HFF-Myc (cell line): Measurements from ENCODE around the gene STK32A.

Experiments used
- DNase-seq: peaks from one replicate; pipeline ENCODE4 v3.0.0-alpha.2; 2011; ENCODE audit warnings: low read depth; ENCODE audit errors: extremely low read depth
- H3K4me3 ChIP-seq: replicated peaks from 2 replicates; pipeline ENCODE4 v1.5.1; 2011; ENCODE audit warnings: low read depth, mild to moderate bottlenecking, control low read depth, low read length
- TF ChIP-seq, protein P1 (sequence below): IDR thresholded peaks from 2 replicates; pipeline ENCODE4 v1.5.1; 2012; ENCODE audit warnings: mild to moderate bottlenecking, low read depth, low read length, control low read depth; ENCODE audit errors: missing control alignments

The STK32A gene

DNA sequence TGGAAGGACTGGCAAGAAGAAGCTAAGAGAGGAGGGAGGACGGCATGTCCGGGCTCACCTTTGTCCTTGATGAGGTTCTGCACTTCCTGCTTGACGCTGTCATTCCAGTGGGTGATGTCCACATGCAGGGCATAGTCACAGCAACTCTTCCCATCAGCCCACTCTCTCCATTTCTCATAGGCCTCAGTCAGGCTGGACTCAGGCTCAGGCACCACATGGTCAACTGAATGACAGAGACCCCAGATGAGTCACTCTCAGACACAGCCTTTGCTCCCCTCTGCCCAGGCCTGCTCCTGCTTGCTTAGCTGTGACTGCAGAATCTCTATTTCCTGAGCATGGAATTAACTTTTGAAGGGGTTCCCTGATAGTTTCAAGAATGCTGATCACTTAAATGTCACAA lies 180.8 kb downstream of the STK32A start:
- no peak for DNase-seq
- H3K4me3 ChIP-seq, result no peak overlapping the region
- TF ChIP-seq, protein P1, sequence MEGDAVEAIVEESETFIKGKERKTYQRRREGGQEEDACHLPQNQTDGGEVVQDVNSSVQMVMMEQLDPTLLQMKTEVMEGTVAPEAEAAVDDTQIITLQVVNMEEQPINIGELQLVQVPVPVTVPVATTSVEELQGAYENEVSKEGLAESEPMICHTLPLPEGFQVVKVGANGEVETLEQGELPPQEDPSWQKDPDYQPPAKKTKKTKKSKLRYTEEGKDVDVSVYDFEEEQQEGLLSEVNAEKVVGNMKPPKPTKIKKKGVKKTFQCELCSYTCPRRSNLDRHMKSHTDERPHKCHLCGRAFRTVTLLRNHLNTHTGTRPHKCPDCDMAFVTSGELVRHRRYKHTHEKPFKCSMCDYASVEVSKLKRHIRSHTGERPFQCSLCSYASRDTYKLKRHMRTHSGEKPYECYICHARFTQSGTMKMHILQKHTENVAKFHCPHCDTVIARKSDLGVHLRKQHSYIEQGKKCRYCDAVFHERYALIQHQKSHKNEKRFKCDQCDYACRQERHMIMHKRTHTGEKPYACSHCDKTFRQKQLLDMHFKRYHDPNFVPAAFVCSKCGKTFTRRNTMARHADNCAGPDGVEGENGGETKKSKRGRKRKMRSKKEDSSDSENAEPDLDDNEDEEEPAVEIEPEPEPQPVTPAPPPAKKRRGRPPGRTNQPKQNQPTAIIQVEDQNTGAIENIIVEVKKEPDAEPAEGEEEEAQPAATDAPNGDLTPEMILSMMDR, result no peak

DNA sequence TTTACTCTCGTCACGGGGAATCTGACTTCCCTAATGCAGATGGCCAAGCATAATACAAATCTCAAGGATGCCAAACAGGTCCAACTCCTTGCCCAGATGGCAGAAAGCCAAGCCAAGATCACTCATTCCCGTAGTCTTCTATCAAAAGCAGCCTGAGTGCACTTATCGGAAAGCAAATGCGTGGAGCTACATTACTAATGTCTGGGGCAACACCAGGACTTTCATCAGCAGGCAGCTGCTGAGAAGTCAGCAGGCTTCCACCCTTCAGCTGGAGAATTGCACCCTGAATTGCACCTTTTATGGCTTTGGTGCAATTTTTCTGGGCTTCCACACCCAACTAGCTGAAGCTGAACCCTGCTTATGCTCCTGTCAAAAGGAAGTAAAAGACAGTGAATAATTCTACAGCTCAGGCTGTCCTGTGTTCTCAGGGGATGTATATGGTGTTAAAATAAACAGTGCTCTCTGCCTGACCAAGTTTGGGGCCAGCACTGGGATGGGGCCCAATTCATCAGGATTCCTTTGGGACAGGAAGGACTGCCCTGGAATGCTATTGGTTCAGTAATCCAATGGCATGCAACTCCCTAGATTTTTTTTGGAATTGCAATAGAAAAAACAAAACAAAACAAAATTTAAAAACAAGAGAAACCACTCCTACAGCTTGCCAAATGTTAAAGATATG lies 182.4 kb downstream of the STK32A start:
- H3K4me3 ChIP-seq, result no peak overlapping the region
- TF ChIP-seq, protein P1, result no peak
- DNase-seq, result no peak

DNA sequence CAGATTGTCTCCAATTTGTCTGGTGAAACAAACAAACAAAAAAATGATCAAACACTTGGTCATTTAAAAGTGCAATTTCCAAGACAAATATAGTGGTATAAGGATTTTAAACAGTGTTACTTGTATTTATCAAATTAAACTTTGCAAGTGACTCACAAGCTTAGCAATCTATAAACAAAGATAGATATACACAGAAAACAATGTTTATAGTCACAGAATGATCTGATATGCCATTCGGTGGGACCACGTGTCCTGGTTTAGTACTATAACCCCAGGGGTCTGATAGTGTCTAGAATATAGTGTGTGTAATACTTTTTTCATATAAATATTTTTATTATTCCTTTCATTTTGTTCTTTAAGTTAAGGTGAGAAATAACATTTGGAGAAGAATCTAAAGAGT lies 183.8 kb downstream of the STK32A start:
- TF ChIP-seq, protein P1, result no peak
- DNase-seq, result no peak
- no peak overlapping the region for H3K4me3 ChIP-seq

DNA sequence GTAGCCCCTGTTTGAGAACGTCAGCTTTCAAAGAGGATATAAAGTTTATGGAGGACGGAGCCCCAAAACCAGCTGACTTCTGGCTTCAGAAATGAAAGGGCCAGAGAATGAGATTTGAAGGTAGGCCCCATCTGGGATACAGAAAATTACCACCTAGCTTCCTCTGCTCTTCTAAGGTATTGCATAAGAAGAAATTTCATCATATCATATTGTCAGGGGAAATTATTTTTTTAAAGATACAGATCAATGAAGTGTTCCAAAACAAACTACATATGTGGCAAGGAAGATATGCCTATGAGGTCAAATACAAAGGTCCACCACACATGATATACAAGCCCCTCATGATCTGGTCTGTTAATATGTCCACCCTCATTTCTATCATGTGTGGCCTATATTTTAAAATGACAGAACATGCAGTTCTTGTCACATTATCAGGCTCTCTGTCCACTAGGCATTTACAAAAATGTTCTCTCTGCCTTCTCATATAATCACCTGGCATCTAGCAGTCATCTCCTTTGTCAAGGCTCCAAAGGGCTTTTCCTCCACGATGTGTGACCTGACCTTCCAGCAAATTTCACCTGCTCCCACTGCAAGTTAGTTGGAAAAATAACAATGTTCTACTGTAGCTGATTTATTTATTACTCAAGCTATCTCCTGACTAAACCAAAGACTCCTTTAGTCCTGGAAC lies 192.0 kb downstream of the STK32A start:
- no peak for DNase-seq
- TF ChIP-seq, protein P1, result no peak
- H3K4me3 ChIP-seq, result no peak overlapping the region

DNA sequence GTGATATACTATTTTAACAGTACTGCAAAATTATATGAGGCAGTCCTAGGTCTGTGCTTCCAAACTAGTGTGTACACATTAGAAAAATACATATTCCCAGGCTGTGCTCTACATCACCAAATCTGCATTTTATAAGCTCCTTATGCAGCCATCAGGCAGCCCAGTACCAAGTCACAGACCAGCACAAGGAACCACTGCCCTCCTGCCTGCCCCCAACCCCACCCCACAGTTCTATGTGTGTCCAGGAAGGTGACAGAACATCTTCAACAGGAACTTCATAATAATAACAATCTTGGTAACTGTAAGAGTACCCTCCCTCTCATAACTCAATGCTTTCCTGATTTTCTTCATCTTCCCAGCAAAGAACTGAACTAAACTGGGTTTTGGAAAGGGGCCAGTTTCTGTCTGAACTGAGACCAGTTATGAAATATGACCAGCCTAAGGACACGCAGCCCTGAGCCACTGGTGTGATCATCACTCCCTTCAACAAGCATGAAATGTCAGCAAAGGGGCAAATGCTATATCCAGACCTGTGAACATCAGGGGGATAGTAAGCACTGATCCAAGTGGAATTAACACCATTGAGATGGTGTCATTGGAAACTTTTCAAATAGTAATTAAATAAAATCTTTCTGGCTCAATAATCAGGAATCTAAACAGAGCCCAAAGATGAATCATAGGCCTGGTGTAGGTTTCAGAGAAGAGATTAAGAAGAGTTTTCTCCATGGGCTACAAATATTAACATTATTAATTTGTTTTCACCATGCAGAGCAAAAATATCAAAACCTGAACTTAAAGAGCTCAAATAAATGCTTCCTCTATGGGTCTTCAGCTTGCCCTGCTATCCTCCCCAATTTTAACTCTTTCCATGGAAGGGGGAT lies 192.9 kb downstream of the STK32A start:
- TF ChIP-seq, protein P1, result no peak
- no peak for DNase-seq
- no peak overlapping the region for H3K4me3 ChIP-seq

DNA sequence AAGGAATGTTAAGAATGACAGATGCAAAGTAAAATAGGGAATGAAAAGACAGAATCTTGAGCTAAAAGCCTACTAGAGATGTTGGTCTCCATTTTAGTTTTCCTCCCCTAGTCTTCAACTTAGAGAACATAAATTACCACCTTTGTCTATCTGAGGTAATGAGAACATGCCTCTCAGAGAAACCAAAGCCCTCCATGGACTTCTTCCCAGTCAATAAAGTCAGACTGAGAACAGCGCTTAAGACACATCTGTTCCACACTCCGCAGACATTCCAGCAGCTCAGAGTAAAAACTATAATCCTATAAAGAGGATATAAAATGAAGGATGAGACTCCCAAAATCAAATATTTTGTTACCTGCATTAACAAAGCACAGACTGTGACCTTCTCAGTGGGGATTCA lies 195.8 kb downstream of the STK32A start:
- TF ChIP-seq, protein P1, result no peak
- DNase-seq, result no peak
- H3K4me3 ChIP-seq, result no peak overlapping the region
